Measurements from ENCODE around the gene SGTA.

SGTA gene

GRCh38 chr19:2768365-2769132 lies 14.5 kb downstream of the SGTA start:
- no peak for DNase-seq

- DNase-seq = no peak
These were observed 15.4 kb downstream of the SGTA start for GRCh38 chr19:2767688-2768087.

GRCh38 chr19:2766594-2767372 lies 16.3 kb downstream of the SGTA start:
- DNase-seq = no peak

- no peak for DNase-seq
These were observed 17.7 kb downstream of the SGTA start for GRCh38 chr19:2765376-2765775.

GRCh38 chr19:2764945-2765344 lies 18.1 kb downstream of the SGTA start:
- DNase-seq = no peak

GRCh38 chr19:2763687-2764086 lies 19.4 kb downstream of the SGTA start:
- no peak for DNase-seq

- no peak for DNase-seq
These were observed 20.1 kb downstream of the SGTA start for GRCh38 chr19:2762783-2763496.

- DNase-seq = no peak
These were observed 20.9 kb downstream of the SGTA start for GRCh38 chr19:2761876-2762782.

GRCh38 chr19:2761309-2761677 lies 21.8 kb downstream of the SGTA start:
- DNase-seq = no peak

GRCh38 chr19:2759965-2760364 lies 23.1 kb downstream of the SGTA start:
- no peak for DNase-seq

GRCh38 chr19:2759362-2759761 lies 23.7 kb downstream of the SGTA start:
- DNase-seq = no peak

- no peak for DNase-seq
These were observed 24.3 kb downstream of the SGTA start for GRCh38 chr19:2758601-2759313.

GRCh38 chr19:2756921-2757881 lies 25.9 kb downstream of the SGTA start:
- DNase-seq = no peak

GRCh38 chr19:2756477-2756876 lies 26.6 kb downstream of the SGTA start:
- no peak for DNase-seq

- DNase-seq = no peak
These were observed 27.3 kb downstream of the SGTA start for GRCh38 chr19:2755811-2756210.

- DNase-seq = no peak
These were observed 27.7 kb downstream of the SGTA start for GRCh38 chr19:2755448-2755705.

- DNase-seq = no peak
These were observed 28.2 kb downstream of the SGTA start for GRCh38 chr19:2754659-2755447.

- no peak for DNase-seq
These were observed 31.6 kb downstream of the SGTA start for GRCh38 chr19:2751438-2751830.

GRCh38 chr19:2750808-2751437 lies 32.1 kb downstream of the SGTA start:
- DNase-seq = no peak
